Stimulated activated CD8-positive, alpha-beta memory T cell treated with anti-CD3 and anti-CD28 coated beads, Interleukin-12 subunit alpha, Interleukin-12 subunit beta, amount 100 ng/mL, for 1 hour (primary cell): Measurements from ENCODE around the gene HES2.
"Not testable (repeated sequence)": the region's sequence is repeated elsewhere in the genome, so short reads cannot be mapped to it uniquely, and the experiment has no call there.

Experiments
- DNase-seq: peaks from one replicate; pipeline ENCODE4 v3.0.0-alpha.2; 2020; ENCODE audit warnings: low read depth

Gene HES2

DNA sequence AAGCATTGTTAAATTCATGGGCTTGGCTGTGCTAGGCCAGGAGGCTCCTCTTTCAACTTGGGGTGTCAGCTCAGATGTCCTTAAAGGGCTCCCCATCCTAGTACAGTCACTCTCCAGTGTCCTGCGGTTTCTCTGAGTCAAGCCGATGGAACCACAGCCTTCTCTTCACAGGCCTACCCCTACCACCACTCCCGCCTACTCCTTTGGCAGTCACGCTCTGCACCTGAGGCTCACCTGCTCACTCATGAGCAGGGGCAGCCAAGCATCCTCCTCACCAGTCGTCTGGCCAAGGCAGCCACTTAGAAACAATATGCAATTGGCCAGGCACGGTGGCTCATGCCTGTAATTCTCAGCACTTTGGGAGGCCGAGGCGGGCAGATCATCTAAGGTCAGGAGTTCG is 29.7 kb downstream of the HES2 start:
- no peak for DNase-seq

DNA sequence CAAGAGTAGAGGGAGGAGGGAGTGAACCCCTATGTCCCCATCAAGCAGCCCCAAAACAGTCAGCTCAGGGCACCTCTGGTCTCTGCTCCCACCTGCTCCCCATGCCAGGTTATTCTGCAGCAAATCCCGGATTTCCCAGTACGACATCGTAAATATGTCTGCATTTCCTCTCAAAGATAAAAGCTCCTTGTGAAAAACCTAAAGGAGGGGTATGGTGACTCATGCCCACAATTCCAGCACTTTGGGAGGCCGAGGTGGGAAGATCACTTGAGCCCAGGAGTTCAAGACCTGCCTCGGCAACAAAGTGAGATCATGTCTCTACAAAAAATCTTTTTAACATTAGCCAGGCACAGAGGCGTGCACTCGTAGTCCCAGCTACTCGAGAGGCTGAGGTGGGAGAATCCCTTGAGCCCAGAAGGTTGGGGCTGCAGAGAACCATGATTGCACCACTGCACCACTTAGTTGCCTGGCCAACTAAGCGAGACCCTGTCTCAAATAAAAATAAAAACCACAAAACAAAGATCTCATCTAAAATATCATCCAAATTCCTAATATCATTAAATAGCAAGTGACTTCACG is 33.3 kb downstream of the HES2 start:
- DNase-seq, result no peak

DNA sequence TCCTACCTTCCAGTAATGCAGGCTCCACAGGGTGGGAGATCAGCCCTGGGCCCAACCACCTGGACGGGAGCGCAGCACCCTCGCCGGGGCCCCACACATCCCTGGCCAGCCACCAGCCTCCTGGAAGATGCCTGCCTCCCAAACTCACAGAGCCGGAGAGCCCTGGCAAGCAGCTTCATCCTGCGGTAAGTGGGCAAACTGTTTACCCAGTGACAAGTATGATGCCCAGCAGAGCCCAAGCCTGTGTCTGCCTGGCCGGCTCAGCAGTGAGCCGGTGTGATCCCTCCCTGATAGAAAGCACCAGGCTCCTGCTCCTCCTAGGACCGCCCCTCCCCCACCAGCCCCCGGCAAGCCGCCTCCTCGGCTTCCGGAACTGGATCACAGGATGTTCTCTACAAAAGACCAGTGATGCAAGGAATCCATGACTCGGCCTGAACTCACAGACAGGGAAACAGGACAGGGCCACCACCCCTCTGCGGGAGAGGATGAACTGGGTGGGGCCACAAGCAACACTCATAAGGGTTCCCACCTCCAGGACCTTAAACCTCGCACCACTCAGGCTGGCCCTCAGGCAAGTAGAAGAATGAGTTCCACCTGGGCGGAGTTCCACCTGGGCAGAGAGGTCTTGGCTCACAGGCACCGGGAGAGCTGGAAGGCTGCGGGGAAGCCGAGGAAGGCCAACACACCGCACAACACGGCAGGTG is 34.1 kb downstream of the HES2 start:
- DNase-seq, result no peak

DNA sequence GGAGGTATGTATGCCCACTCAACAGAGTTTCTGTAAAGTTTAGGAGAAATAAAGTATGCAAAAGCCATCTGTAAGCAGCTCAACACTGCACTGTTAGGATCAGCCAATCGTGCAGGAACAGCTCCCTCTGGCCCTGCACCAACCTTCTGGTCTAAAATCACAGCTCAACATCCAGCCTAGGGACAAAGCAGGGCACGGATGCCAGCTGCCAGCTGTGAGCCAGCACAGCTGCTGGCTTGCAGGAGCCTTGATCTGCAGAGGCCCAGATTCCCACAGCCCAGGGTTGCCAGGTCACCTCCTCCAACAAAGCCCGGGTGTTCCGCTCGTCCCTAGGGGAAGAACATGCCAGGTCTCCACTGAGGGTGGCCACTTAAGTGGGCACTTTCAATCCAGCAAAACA is 34.8 kb downstream of the HES2 start:
- DNase-seq, result no peak

DNA sequence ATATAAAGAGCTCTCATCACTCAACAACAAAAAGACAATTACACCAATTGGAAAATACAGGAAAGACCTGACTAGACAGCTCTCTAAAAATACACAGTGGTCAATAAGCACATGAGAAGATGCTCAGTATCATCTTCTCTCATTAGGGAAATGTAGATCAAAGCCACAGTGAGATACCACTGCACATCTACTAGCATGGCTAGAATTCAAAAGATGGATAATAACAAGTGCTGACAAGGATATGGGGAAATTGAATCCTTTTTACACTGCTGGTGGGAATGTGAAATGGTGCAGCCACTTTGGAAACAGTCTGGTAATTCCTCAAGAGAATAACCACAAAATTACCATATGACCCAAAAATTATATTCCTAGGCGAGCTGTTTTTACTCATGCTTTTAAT is 35.6 kb downstream of the HES2 start:
- DNase-seq, result no peak

DNA sequence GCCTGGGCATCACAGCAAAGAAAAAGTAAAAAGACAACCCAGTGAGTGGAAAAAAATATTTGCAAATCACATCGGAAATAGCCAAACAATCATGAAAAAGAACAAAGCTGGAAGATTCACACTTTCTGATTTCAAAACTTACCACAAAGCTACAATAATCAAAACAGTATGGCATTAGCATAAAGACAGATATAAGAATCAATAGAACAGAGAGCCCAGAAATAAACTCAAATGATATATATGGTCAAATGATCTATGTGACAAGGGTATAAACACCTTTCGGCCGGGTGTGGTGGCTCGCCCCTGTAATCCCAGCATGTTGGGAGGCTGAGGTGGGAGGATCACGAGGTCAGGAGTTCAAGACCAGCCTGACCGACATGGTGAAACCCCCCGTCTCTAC is 39.7 kb downstream of the HES2 start:
- no peak for DNase-seq

DNA sequence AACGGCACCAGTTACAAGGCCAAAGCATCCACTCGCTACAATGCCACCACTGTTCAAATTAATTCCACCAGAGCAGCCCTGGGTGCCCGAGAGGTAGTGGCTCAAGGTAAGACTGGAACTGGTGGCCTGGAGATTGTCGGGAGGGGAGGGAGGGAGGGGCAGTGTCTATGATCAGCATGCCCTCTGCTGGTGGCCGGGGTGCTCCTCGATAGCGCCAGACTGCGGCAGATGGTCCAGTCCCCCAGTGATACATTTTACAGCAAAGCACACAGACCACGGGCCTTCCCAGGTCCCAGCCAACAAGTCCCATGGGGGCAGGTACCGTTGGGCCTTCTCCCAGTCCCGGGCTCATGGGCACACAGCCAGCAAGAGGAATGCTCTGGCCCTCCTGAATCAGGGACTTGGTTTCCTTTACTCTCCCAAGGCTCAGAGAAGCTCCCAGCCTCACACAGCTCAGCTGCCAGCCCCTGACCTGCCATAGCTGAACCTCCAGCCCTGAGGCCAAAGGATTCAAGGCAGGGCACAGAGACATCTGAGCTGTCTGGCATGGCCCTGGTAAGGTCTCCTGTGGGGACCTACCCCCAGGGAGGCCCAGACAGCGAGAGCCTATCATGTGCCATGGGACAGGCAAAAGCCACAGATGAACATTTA is 41.5 kb downstream of the HES2 start:
- no peak for DNase-seq

DNA sequence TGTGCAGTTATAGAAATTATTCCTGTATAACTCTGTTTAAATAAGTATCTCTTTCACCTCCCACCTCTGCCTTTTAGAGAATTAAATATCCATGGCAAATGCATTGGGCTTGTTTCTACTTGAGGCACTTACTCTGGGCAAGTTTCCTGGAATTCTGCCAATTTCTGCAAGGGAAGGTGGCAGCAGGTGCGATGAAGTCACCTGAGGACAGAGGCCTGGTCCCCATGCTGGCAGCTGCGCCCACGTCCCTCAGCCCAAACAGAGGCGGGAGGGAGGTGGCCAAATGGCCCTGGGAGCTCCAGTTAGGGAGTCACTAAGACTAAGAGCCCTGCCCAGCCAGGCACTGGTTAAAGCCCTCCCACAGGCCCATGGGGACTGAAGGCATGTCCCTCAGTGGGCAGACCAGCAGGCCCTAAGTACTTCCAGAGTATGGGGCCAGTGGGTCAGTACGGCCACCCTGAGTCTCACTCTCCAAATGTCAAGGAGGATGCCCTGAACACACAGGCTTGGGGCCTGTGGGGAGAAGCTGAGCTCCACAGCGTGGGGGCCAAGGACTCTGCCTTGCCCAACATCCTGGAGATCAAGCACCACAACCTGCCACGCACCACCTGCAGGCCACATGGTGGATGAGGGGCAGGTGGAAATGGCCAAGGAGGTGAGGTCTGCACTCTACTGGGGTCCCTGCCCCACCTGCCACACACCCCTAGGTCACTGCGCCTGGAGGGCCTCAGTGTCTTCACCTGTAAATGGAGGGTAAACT is 45.6 kb downstream of the HES2 start:
- no peak for DNase-seq

DNA sequence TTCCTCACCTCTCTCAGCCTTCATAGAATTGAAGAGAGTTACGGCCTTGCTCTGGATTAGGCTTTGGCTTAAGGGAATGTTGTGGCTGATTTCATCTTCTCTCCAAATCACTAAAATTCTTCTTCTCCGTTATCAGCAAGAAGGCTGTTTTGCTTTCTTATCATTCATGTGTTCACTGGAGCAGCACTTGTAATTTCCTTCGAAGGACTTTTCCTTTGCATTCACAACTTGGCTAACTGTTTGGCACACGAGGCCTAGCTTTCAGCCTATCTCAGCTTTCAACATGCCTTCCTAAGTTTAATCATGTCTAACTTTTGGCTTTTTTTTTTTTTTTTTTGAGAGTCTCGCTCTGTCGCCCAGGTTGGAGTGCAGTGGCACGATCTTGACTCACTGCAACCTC is 47.5 kb downstream of the HES2 start:
- DNase-seq, result not testable (repeated sequence)

DNA sequence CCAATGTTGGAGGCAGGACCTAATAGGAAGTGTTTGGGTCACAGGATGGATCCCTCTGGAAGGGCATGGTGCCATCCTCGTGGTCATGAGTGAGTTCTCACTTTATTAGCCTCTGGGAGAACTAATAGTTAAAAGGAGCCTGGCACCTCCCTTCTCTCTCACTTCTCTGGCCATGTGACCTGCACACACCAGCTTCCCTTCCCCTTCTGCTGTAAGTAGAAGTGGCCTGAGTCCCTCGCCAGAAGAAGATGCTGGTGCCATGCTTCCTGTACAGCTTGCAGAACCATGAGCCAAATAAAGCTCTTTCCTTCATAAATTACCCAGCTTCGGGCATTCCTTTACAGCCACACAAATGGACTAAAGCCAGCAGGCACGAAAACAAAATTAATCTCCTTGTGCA is 49.7 kb downstream of the HES2 start:
- DNase-seq, result no peak

DNA sequence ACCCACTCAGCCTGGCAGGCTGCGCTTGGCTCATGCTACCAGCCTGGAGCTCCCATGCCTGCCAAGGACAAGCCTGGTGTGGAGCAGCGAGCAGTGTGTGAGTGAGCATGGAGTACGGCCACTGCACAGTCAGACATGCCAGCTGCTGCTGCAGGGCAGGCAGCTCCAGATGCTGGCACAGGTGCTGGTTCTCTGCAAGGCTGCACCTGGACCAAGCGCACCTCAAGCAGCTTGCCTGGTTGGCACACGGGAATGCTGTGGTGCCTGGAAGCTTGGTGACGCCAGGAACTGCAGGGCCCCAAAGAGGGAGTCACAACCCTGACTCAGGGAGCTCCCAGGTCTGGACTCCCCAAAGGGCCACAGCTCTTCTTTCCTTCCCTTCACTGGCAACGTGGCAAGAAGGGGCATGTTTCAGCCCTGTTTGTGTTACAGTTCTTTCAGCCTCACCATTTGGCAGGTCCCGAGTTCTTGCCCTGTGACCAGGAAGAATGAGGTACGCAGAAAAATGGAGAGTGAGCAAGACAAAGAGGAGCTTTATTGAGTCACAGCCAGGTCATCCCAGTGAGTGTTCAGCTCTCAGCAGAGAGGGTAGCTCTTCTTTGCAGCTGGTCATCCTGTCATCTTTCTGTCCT is 52.2 kb downstream of the HES2 start:
- no peak for DNase-seq

DNA sequence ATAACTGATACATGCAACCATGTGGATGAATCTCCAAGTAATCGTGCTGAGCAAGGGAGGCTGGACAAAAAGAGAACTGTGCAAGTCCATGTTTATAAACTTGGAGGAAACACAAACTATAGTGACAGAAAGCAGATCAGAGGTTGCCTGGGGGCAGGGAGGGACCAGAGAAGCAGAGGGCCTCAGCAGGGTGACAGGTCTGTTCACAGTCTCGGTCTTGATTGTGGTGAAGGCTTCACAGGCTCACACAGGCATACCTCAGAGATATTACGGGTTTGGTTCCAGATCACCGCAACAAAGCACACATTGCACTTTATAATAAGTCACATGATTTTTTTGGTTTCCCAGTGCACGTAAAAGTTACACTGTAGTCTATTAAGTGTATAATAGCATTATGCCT is 54.7 kb downstream of the HES2 start:
- no peak for DNase-seq

DNA sequence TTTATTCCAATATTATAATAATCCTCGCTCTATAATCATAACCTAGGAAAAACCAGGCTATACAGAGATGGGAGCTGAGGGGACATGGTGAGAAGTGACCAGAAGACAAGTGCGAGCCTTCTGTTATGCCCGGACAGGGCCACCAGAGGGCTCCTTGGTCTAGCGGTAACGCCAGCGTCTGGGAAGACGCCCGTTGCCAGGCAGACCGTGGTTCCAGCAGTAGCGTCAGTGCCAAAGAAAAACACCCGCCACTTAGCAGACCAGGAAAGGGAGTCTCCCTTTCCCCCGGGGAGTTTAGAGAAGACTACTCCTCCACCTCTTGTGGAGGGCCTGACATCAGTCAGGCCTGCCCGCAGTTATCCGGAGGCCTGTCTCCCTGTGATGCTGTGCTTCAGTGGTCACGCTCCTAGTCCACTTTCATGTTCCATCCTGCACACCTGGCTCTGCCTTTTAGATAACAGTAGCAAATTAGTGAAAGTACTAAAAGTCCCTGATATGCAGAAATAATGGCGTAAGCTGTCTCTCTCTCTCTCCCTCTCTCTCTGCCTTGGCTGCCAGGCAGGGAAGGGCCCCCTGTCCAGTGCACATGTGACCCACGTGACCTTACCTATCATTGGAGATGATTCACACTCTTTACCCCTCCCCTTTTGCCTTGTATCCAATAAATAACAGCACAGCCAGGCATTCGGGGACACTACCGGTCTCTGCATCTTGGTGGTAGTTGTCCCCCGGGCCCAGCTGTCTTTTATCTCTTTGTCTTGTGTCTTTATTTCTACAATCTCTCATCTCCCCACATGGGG is 56.4 kb downstream of the HES2 start:
- DNase-seq, result not testable (repeated sequence)
